GM21825 (cell line): ENCODE measurements around the gene VPS52.
A peak's percentile ranks its signal among the peaks of the same experiment; 100 is the strongest.
"Not testable (repeated sequence)": the region's sequence is repeated elsewhere in the genome, so short reads cannot be mapped to it uniquely, and the experiment has no call there.

Experiments used
- ATAC-seq: cut with Tn5 transposase; IDR thresholded peaks from one replicate; pipeline ENCODE4 v1.9.1; 2021; ENCODE audit warnings: mild to moderate bottlenecking, moderate library complexity; ENCODE audit not compliant: unreplicated experiment

The VPS52 gene

DNA sequence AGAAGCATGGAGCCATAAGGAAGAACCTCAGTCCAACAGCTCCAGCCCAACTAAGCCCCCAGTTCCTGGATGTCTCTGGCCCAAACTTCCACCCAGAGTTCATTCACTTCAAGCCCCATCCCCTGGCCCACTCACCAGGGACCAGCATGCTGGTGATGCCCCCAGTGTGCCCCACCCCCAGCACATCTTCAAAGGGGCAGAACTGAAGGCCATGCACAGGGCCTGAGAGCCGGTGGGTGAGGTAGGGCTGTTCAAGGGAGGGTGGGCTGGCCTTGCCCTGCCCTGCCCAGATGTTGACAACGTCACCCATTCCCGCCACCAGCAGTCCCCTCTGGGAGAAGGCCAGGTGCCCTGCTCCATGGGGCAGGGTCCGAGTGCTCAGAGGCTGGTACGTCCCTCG lies 8.9 kb upstream of the VPS52 start:
- ATAC-seq: no peak

DNA sequence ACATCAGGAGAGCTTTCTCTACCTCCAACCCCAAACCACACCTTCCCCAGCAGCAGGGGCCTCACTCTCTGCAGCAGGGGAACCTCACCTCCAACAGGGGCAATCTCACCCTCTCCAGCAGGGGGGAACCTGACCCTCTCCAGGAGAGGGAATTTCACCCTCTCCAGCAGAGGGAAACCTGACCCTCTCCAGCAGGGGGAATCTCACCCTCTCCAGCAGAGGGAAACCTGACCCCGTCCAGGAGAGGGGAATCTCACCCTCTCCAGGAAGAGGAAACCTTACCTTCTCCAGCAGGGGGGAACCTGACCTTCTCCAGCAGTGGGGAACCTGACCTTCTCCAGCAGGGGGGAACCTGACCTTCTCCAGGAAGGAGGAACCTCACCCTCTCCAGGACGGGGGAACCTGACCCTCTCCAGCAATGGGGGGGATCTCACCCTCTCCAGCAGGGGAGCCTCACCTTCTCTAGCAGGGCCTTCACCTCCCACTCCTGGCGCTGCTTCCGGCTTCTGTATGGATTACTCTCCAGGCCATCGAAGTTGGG lies 8.4 kb upstream of the VPS52 start:
- no peak for ATAC-seq

DNA sequence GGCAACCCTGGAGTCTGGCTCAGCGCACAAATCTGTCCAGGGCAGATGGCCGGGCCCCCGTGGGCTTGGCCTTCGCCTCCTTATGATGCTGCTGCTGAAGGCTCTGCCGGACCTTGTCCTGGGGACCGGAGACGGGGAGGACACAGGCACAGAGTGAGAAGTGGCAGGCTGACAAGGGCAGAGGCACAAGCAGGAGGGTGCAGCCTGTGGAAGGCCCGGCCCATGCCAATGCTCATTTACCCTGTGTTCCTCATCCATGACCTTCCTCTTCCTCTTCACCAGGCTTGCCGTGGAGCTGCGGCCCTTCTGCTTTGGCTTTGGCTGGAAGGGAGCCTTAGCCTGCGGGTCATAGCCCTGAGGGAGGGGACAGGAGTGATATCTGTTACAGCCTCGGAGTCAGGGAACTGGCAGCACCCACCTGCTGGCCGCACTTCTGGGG lies 7.6 kb upstream of the VPS52 start:
- no peak for ATAC-seq

DNA sequence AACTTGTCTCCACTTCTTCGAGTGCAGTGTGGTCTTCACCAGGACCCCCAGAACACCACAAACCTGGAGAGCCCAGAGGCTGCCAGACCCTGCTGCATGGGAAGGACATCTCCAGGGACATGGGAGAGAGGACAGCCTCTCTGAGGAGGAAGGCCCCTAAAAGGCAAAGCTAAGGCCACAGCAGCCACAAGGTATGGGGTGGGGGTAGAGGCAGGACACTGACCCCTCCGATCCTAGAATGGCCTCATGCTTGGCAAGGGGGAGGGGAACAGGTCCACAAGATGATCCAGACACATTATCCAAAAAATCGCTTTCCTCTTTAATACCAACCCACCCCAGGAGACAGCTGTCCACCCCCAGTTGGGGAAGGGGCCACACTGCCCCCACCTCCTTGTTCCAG lies 7.1 kb upstream of the VPS52 start:
- ATAC-seq: no peak

DNA sequence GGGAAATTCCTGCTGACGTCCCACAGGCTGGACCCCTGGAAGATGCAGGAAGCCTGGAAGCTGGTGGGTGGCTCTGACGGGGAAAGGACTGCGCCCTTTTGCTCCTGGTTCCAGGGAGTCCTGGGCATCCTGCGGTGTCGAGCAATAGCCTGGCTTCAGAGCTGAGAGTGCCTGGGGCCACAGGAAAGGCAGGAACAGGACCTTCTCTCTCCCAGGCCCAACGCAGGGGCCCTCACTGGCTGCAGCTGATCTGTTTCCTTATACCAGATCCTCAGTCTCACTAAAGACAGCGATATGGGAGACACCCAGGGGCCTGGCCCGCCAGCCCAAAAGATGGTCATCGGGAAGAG lies 6.7 kb upstream of the VPS52 start:
- no peak for ATAC-seq

DNA sequence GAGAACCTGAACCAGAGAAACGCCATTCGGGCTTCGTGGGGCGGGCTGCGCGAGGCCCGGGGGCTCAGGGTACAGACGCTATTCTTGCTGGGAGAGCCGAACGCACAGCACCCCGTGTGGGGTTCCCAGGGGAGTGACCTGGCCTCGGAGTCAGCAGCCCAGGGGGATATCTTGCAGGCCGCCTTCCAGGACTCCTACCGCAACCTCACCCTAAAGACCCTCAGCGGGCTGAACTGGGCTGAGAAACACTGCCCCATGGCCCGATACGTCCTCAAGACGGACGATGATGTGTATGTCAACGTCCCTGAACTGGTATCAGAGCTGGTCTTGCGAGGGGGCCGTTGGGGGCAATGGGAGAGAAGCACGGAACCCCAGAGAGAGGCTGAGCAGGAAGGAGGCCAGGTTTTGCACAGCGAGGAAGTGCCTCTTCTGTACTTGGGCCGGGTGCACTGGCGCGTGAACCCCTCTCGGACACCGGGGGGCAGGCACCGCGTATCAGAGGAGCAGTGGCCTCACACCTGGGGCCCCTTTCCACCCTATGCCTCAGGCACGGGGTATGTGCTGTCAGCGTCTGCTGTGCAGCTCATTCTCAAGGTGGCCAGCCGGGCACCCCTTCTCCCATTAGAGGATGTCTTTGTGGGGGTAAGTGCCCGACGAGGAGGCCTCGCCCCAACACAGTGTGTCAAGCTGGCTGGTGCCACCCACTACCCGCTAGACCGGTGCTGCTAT lies 6.2 kb upstream of the VPS52 start:
- ATAC-seq: peak; percentile 0

DNA sequence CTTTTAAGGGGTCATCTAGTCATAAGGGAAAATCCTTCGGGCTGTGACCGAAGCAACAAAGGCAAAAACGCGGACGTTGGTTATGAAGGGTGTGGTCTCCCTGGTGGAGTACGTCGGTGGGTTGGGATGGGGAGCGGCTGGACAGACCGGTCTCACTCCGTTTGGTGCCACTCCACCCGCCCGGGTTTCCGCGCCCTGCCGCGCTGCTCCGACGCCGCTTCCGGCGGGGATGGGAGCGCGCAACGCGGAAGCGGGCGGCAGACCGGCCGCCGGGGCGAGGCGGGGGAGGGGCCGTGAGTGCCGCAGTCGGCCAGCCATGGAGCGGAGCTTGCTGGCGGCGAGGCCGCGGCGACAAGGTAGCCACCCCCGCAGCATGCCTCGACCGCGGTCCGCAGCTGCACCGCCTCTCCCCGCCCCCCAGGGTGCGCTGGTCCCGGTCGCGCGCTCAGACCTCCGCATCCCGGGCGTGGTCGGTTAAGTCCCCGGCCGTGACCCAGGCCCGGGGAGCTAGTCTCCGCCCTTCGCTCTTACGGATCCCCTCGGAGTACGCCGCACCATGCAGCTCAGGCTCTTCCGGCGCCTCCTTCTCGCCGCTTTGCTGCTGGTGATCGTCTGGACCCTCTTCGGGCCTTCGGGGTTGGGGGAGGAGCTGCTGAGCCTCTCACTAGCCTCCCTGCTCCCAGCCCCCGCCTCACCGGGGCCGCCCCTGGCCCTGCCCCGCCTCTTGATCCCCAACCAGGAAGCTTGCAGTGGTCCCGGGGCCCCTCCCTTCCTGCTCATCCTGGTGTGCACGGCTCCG lies 5.4 kb upstream of the VPS52 start, which contains the start of gene B3GALT4:
Gene B3GALT4 (plus strand): TSS at position 260 of the 799 bp plus-strand sequence. CDS start 297 bp downstream, at position 557.
- ATAC-seq: peak; percentile 48

DNA sequence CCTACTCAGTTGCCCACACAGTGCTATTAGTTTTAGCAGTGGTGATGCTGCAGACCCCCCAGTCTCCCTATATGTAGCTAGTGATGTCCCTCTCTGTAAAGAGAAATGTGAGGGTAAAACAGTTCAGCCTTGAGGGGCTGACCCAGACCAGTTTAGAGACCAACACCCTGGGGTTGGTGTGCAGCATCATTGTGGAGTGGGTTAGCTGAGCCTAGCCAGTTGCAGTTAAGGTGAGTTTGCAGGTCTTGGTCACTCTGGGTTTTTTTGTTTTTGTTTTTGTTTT lies 4.8 kb upstream of the VPS52 start:
- ATAC-seq: no peak

DNA sequence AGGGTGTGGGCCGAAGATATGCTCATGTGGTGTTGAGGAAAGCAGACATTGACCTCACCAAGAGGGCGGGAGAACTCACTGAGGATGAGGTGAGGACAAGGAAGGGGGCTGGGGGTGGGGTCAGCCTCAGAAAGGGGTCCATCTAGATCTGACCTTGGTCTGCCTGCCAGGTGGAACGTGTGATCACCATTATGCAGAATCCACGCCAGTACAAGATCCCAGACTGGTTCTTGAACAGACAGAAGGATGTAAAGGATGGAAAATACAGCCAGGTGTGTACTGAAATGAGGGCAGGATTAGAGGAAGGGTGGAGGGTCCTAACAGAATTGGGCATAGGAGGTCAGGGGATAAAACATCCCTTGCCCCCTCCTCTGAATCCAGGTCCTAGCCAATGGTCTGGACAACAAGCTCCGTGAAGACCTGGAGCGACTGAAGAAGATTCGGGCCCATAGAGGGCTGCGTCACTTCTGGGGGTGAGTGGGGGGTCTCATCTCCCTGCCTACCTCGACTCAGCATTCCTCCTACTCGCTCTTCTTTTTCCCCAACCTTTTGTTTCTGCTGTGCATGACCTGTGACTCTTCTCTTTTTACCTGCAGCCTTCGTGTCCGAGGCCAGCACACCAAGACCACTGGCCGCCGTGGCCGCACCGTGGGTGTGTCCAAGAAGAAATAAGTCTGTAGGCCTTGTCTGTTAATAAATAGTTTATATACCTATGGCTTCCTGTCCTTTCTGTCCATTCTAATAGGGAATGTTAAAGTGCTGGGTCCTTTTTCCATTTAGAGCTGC lies 4.3 kb upstream of the VPS52 start:
- not testable (repeated sequence) for ATAC-seq

DNA sequence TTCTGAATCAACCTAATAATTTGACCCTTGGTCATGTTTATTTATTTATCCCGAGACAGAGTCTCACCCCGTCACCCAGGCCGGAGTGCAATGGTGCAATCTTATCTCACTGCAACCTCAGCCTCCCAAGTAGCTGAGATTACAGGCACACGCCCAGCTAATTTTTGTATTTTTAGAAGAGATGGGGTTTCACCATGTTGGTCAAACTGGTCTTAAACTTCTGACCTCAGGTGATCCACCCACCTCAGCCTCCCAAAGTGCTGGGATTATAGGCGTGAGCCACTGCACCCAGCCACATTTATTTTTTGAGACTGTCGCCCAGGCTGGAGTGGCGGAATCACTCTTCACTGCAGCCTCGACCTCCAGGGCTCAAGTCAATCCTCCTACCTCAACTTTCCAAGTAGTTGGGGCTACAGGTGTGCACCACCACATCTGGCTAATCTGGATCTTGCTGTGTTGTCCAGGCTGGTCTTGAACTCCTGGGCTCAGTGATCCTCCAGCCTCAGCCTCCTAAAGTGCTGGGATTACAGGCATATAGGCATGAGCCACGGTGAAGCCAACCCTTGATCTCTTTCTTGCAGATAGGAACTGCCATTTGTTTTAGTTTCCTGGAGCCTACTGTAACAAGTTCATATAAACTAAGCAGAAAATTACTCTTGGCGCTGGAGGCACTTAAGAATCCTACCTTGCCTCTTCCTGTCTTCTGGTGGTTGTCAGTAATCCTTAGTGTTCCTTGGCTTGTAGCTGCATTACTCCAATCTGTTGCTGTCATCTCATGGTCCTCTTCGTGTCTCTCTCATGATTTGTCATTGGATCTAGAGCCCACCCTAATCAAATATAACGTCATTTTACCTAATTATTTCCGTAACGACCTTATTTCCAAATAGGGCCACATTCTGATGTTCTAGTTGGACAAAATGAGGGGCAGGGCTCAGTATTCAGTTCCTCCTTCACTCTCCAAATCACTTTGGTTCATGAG lies 2.5 kb upstream of the VPS52 start:
- no peak for ATAC-seq

DNA sequence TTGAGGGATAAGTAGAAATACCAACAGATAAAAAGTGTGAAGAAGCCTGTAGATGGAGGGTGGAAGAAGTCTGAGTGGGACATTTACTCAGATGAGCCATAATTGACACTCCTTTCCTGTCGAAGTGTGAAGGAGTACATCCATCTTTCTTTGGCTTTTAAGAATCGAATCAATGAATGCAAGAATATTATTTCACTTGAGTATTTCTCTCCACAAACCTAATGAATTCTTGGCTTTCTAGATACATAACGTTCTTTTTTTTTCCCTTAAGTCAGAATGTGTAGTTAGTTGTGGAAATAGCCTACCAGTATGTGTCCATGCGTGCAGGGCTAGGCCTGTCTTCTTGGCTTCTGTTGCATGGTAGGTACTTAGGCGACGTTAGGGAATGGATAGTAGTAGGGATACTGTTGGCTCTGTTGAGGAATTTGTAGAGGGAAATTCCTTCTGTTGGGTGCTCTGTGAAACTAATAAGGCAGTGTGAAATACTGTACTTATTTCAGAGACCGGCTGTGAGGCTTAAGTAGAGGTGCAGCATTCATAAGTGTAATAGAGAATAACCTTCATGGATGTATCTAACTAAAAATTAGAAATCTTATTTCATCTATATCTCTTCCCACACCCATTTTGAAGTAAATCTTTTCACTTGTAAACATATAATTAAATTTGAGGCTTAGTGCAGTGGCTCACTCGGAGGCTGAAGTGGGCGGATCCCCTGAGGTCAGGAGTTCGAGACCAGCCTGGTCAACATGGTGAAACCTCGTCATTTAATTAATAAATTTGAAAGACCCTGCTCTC lies 1.6 kb upstream of the VPS52 start:
- no peak for ATAC-seq

DNA sequence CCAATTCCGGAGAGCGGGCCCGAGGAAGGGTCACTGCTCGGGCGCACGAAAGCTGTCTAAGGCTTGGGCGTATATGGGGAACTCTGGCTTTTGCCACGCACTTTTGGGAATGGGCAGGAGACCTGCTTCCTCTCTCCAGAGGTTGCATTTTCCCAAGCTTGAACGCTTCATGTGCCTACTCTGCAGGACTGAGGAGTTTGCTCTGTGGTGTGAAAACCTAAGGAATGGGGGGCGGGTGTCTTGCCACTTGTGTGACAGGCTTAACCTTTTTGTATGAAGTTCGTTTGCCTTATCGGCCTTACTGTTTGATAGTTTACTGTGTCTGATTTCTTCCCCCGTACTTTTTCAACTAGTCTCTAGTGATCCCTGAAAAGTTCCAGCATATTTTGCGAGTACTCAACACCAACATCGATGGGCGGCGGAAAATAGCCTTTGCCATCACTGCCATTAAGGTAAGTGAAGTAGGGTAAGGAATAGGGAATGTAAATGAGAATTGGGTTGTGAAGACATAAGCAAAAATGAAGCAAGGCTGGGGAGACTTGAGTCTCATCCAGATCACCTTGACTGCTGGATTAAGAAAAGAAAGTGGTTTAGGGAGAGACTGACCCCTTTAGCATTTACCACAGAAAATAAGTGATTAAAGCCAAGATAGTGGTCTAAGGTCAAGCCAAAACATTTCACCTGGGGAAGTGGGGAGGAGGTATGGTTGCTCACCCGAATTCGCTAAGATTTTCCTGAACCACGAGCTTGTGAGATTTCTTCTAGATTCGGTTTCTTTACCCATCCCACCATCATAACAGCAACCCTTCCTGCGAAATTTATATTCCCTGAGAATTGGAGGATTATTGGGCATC lies 826 bp upstream of the VPS52 start:
- ATAC-seq: peak; percentile 5

DNA sequence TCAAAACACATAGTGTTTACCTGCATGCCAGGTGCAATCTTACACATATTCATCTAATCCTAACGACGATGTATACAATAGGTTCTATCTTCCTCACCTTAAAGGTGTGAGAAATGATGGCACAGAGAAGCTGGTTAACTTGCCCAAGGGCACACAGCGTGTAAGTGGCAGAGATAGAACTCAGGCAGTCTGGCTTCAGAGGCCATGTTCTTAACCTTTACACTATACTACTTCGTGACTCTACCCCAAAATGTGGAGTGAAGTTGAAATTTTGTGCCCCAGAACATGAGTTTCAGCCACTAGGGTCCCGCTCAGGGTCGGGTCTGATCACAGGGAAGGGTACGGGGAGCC lies 584 bp downstream of the VPS52 start:
- ATAC-seq: no peak

DNA sequence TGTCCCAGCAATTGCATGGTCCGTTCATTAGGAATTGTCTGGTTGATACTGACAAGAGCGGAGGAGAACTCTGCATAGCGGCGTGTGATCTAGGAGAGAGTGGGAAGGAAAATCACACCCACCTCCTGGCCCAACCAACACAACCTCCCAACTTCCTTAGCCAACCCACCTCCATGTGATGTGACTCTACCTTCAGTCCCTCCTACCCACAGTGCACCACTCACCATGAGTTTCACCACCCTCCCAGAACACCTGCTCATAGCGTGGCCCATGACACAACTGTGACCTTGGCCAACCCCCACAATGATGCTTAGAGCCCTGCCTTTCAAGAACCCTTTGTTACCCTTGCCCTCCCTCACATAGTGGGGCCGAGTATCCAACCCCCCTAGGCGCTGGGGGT lies 7.7 kb downstream of the VPS52 start:
- no peak for ATAC-seq

DNA sequence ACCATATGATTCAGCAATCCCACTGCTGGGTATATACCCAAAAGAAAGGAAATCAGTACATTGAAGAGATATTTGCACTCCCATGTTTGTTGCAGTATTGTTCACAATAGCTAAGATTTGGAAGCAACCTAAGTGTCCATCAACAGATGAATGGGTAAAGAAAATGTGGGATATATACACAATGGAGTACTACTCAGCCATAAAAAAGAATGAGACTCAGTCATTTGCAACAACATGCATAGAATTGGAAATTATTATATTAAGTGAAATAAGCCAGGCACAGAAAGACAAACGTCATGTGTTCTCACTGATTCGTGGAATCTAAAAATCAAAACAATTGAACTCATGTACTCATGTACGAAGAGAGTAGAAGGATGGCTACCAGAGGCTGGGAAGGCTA lies 9.2 kb downstream of the VPS52 start:
- ATAC-seq: not testable (repeated sequence)

DNA sequence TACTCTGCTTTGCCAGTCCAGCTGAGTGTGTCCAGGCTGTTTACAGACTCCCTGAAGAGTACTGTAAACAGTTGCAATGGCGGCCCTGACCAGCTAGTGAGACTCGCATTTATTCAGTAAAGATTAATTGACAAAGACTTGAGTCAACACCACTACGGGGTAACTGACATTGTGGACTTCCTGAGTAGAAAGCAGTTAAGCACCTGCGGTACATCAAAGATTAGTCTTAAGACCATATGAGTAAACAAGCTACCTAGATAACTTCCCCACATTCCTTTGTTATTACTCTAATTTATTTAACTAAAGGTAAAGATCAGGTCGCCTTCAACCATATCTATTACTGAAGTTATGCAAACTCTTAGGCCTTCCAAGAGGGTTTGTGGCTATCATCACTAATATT lies 12.6 kb downstream of the VPS52 start:
- ATAC-seq: no peak

DNA sequence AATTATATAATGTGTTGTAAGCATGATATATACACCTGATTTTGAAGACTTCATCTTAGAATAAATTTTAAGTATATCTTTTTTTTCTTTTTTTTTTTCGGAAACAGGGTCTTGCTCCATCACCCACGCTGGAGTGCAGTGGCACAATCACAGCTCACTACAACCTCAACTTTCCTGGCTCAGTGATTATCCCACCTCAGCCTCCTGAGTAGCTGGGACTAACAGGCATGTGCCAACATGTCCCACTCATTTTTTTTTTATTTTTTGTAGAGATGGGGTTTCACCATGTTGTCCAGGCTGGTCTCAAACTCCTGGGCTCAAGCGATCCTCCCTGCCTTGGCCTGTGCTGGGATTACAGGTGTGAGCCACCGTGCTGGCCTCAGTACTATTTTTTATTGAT lies 17.1 kb downstream of the VPS52 start:
- ATAC-seq: no peak

DNA sequence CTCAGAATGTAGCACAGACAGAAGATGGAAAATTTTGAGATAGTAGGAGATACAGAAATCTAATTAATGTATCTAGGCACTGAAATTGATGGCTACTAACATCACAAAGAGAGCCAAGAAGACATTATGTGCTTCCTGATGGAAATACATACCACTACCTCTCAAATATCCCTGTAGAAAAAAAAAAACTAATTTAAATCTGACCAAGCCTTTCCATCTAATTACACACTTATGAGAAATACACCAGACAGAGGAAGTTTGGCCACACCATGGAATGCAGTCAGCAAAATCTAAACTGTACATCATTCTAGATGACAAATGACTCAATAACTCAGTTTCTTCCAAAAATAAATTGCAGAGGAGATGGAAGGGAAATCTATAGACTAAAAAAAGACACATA lies 18.9 kb downstream of the VPS52 start:
- ATAC-seq: no peak
